HEK293 (cell line): ENCODE data around the gene TRAPPC1.
A peak's percentile ranks its signal among the peaks of the same experiment; 100 is the strongest.

Experiments used
- CTCF ChIA-PET: fragments of 350-600 bp; formaldehyde crosslinking; extraction: SDS; loops from one replicate; lab custom pipeline; 2021; ENCODE audit warnings: antibody characterized with exemption; lab: Yijun Ruan, JAX
- POLR2A ChIA-PET: fragments of 300-600 bp; formaldehyde crosslinking; extraction: SDS; loops from one replicate; lab custom pipeline; 2020; ENCODE audit warnings: antibody characterized with exemption, inconsistent platforms; lab: Yijun Ruan, JAX
- H3K27ac ChIP-seq: fragments of 200-500 bp; sonication (Bioruptor generic); 2 replicates; pipeline ENCODE4 v1.5.1; 2014; ENCODE audit warnings: low read depth, low read length, control low read depth, inconsistent platforms; ENCODE audit errors: extremely low read depth
- H3K36me3 ChIP-seq, 2 experiments: fragments of 200-500 bp in 1 of 2; sonication (Bioruptor generic) in 1 of 2; 1 replicate in 1 of 2; 2 replicates in 1 of 2; pipeline ENCODE4 v1.5.1; 2014 to 2017; ENCODE audit warnings: inconsistent platforms in 2 of 2, low read length in 2 of 2; ENCODE audit not compliant: control insufficient read depth in 2 of 2, insufficient read depth in 1 of 2
- H3K4me1 ChIP-seq: fragments of 200-500 bp; sonication (Bioruptor generic); 2 replicates; pipeline ENCODE4 v1.5.1; 2014; ENCODE audit warnings: mild to moderate bottlenecking, low read length, inconsistent platforms; ENCODE audit not compliant: control insufficient read depth, insufficient read depth
- H3K4me3 ChIP-seq: 2 replicates; pipeline ENCODE4 v1.5.1; 2011; ENCODE audit warnings: low read depth, mild to moderate bottlenecking, control low read depth, low read length, moderate library complexity
- H3K9me3 ChIP-seq: fragments of 200-500 bp; sonication (Bioruptor generic); 2 replicates; pipeline ENCODE4 v1.5.1; 2014; ENCODE audit warnings: low read depth, low read length, inconsistent platforms; ENCODE audit not compliant: control insufficient read depth, insufficient read depth
- EGR2 ChIP-seq: fragments of 450-650 bp; formaldehyde crosslinking; IDR thresholded peaks from 2 replicates; pipeline ENCODE4 v1.5.1; 2016; ENCODE audit warnings: low read depth, missing biosample characterization, missing genetic modification characterization
- KLF1 ChIP-seq: fragments of 450-650 bp; formaldehyde crosslinking; IDR thresholded peaks from 2 replicates; pipeline ENCODE4 v1.5.1; 2016; ENCODE audit warnings: missing biosample characterization, missing genetic modification characterization
- KLF8 ChIP-seq: fragments of 450-650 bp; formaldehyde crosslinking; IDR thresholded peaks from 2 replicates; pipeline ENCODE4 v1.5.1; 2016; ENCODE audit warnings: missing biosample characterization, missing genetic modification characterization
- KLF9 ChIP-seq: fragments of 450-650 bp; formaldehyde crosslinking; IDR thresholded peaks from 2 replicates; pipeline ENCODE4 v1.5.1; 2016; ENCODE audit warnings: missing biosample characterization, missing genetic modification characterization, low read depth
- REPIN1 ChIP-seq: fragments of 450-650 bp; formaldehyde crosslinking; IDR thresholded peaks from 2 replicates; pipeline ENCODE4 v1.5.1; 2017; ENCODE audit warnings: missing biosample characterization, missing genetic modification characterization, low read depth
- SP7 ChIP-seq: fragments of 450-650 bp; formaldehyde crosslinking; IDR thresholded peaks from 2 replicates; pipeline ENCODE4 v1.5.1; 2016; ENCODE audit warnings: missing biosample characterization, missing genetic modification characterization
- WT1 ChIP-seq: fragments of 450-650 bp; formaldehyde crosslinking; IDR thresholded peaks from 2 replicates; pipeline ENCODE4 v1.5.1; 2016; ENCODE audit warnings: missing biosample characterization, missing genetic modification characterization
- ZBTB17 ChIP-seq: fragments of 450-650 bp; formaldehyde crosslinking; IDR thresholded peaks from 2 replicates; pipeline ENCODE4 v1.5.1; 2016; ENCODE audit warnings: missing biosample characterization, missing genetic modification characterization
- ZFHX2 ChIP-seq: fragments of 450-650 bp; formaldehyde crosslinking; conservative IDR thresholded peaks from 2 replicates; pipeline ENCODE4 v1.5.1; 2016; ENCODE audit warnings: missing biosample characterization, missing genetic modification characterization
- ZIC2 ChIP-seq: fragments of 450-650 bp; formaldehyde crosslinking; IDR thresholded peaks from 2 replicates; pipeline ENCODE4 v1.5.1; 2016; ENCODE audit warnings: missing biosample characterization, missing genetic modification characterization
- ZNF132 ChIP-seq: fragments of 450-650 bp; formaldehyde crosslinking; IDR thresholded peaks from 2 replicates; pipeline ENCODE4 v1.5.1; 2017; ENCODE audit warnings: missing biosample characterization, missing genetic modification characterization, borderline replicate concordance
- ZNF341 ChIP-seq: fragments of 450-650 bp; formaldehyde crosslinking; IDR thresholded peaks from 2 replicates; pipeline ENCODE4; 2016; ENCODE audit warnings: low read depth, missing biosample characterization, missing genetic modification characterization
- ZNF366 ChIP-seq: fragments of 450-650 bp; formaldehyde crosslinking; conservative IDR thresholded peaks from 2 replicates; pipeline ENCODE4 v1.5.1; 2016; ENCODE audit warnings: missing biosample characterization, missing genetic modification characterization
- ZNF37A ChIP-seq: fragments of 450-650 bp; IDR thresholded peaks from 2 replicates; pipeline ENCODE4 v1.5.1; 2018; ENCODE audit warnings: missing biosample characterization, missing genetic modification characterization
- ZNF416 ChIP-seq: fragments of 450-650 bp; formaldehyde crosslinking; IDR thresholded peaks from 2 replicates; pipeline ENCODE4 v1.5.1; 2016; ENCODE audit warnings: missing biosample characterization, missing genetic modification characterization
- ZNF629 ChIP-seq: fragments of 450-650 bp; formaldehyde crosslinking; IDR thresholded peaks from 2 replicates; pipeline ENCODE4 v1.5.1; 2017; ENCODE audit warnings: missing biosample characterization, missing genetic modification characterization
- TF ChIP-seq, protein P1 (sequence below): fragments of 450-650 bp; formaldehyde crosslinking; IDR thresholded peaks from 2 replicates; pipeline ENCODE4 v1.5.1; 2017; ENCODE audit warnings: missing biosample characterization, missing genetic modification characterization
- TF ChIP-seq, protein P2 (sequence below): fragments of 450-650 bp; formaldehyde crosslinking; IDR thresholded peaks from 2 replicates; pipeline ENCODE4 v1.5.1; 2016; ENCODE audit warnings: missing biosample characterization, missing genetic modification characterization
- TF ChIP-seq, protein P3 (sequence below): fragments of 450-650 bp; formaldehyde crosslinking; IDR thresholded peaks from 2 replicates; pipeline ENCODE4 v1.5.1; 2017; ENCODE audit warnings: missing biosample characterization, missing genetic modification characterization
- TF ChIP-seq, protein P4 (sequence below): fragments of 450-650 bp; formaldehyde crosslinking; IDR thresholded peaks from 2 replicates; pipeline ENCODE4 v1.5.1; 2016; ENCODE audit warnings: missing biosample characterization, missing genetic modification characterization
- TF ChIP-seq, protein P5 (sequence below): fragments of 450-650 bp; formaldehyde crosslinking; IDR thresholded peaks from 2 replicates; pipeline ENCODE4 v1.5.1; 2016; ENCODE audit warnings: missing biosample characterization, missing genetic modification characterization
- TF ChIP-seq, protein P6 (sequence below): fragments of 450-650 bp; formaldehyde crosslinking; IDR thresholded peaks from 2 replicates; pipeline ENCODE4 v1.5.1; 2016; ENCODE audit warnings: missing biosample characterization, missing genetic modification characterization

The TRAPPC1 gene

DNA sequence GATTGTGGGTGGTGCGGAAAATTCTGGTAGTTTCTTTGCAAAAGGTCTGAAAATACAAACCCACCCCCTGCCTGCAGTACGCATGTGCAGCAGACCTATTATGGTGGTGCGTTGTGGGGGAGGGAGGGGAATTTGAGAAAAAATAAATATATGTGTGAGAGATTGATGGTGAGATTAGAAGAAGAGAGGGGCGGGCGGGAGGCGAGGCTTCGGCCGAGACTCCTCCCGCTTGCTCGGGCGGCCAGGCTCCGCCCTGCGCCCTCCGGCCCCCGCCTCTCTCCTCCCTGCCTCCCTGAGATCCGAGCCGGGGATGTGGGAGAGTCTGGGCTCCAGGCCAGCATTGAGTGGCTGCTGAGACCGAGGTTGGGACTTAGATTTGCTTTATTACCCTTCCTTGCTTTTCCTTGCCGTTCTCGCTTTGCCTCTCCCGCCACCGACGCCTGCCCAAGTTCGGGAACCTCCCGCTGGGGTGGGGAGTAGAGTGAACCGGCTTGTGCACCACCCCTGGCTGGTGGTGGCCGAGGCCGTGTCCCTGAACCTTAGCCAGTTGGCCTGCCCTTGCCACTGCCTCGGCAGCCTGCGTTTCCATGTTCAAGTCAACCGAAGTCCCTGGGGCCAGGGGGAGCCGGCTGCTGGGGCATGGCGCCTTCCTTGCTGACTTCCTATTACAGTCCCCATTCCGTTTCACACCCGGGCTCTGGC, 44.1 kb downstream of the TRAPPC1 start:
- CTCF ChIA-PET, result interaction anchor here (1.2 to 2.4 kb wide), 2 partner anchors 10 to 144 kb away, joined by 4 to 8 read pairs; no protein-coding TSS in a partner anchor
- TF ChIP-seq ZNF416 (no peak), EGR2 (tag by site-specific recombination) (peak; percentile 77), ZFHX2 (peak; percentile 80), REPIN1 (tag by site-specific recombination) (peak; percentile 41; the same call in 1 of the 2 replicates), KLF8 (tag by site-specific recombination) (peak; percentile 75), WT1 (tag by site-specific recombination) (peak; percentile 95), ZNF366 (peak; percentile 95), KLF1 (peak; percentile 61; the same call in 1 of the 2 replicates), ZNF37A (tag by site-specific recombination) (no peak), SP7 (tag by site-specific recombination) (peak; percentile 81), ZNF341 (peak; percentile 100), KLF9 (tag by site-specific recombination) (peak; percentile 49), ZBTB17 (tag by site-specific recombination) (peak; percentile 91), ZIC2 (tag by site-specific recombination) (peak; percentile 68), ZNF629 (peak; percentile 54), ZNF132 (tag by site-specific recombination) (no peak)
- TF ChIP-seq, protein P1, sequence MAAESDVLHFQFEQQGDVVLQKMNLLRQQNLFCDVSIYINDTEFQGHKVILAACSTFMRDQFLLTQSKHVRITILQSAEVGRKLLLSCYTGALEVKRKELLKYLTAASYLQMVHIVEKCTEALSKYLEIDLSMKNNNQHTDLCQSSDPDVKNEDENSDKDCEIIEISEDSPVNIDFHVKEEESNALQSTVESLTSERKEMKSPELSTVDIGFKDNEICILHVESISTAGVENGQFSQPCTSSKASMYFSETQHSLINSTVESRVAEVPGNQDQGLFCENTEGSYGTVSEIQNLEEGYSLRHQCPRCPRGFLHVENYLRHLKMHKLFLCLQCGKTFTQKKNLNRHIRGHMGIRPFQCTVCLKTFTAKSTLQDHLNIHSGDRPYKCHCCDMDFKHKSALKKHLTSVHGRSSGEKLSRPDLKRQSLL (tag by site-specific recombination), result peak; percentile 97
- TF ChIP-seq, protein P2, sequence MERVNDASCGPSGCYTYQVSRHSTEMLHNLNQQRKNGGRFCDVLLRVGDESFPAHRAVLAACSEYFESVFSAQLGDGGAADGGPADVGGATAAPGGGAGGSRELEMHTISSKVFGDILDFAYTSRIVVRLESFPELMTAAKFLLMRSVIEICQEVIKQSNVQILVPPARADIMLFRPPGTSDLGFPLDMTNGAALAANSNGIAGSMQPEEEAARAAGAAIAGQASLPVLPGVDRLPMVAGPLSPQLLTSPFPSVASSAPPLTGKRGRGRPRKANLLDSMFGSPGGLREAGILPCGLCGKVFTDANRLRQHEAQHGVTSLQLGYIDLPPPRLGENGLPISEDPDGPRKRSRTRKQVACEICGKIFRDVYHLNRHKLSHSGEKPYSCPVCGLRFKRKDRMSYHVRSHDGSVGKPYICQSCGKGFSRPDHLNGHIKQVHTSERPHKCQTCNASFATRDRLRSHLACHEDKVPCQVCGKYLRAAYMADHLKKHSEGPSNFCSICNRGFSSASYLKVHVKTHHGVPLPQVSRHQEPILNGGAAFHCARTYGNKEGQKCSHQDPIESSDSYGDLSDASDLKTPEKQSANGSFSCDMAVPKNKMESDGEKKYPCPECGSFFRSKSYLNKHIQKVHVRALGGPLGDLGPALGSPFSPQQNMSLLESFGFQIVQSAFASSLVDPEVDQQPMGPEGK (tag by site-specific recombination), result peak; percentile 96
- TF ChIP-seq, protein P3, sequence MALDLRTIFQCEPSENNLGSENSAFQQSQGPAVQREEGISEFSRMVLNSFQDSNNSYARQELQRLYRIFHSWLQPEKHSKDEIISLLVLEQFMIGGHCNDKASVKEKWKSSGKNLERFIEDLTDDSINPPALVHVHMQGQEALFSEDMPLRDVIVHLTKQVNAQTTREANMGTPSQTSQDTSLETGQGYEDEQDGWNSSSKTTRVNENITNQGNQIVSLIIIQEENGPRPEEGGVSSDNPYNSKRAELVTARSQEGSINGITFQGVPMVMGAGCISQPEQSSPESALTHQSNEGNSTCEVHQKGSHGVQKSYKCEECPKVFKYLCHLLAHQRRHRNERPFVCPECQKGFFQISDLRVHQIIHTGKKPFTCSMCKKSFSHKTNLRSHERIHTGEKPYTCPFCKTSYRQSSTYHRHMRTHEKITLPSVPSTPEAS, result peak; percentile 85
- TF ChIP-seq, protein P4, sequence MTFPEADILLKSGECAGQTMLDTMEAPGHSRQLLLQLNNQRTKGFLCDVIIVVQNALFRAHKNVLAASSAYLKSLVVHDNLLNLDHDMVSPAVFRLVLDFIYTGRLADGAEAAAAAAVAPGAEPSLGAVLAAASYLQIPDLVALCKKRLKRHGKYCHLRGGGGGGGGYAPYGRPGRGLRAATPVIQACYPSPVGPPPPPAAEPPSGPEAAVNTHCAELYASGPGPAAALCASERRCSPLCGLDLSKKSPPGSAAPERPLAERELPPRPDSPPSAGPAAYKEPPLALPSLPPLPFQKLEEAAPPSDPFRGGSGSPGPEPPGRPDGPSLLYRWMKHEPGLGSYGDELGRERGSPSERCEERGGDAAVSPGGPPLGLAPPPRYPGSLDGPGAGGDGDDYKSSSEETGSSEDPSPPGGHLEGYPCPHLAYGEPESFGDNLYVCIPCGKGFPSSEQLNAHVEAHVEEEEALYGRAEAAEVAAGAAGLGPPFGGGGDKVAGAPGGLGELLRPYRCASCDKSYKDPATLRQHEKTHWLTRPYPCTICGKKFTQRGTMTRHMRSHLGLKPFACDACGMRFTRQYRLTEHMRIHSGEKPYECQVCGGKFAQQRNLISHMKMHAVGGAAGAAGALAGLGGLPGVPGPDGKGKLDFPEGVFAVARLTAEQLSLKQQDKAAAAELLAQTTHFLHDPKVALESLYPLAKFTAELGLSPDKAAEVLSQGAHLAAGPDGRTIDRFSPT, result peak; percentile 56
- TF ChIP-seq, protein P5, sequence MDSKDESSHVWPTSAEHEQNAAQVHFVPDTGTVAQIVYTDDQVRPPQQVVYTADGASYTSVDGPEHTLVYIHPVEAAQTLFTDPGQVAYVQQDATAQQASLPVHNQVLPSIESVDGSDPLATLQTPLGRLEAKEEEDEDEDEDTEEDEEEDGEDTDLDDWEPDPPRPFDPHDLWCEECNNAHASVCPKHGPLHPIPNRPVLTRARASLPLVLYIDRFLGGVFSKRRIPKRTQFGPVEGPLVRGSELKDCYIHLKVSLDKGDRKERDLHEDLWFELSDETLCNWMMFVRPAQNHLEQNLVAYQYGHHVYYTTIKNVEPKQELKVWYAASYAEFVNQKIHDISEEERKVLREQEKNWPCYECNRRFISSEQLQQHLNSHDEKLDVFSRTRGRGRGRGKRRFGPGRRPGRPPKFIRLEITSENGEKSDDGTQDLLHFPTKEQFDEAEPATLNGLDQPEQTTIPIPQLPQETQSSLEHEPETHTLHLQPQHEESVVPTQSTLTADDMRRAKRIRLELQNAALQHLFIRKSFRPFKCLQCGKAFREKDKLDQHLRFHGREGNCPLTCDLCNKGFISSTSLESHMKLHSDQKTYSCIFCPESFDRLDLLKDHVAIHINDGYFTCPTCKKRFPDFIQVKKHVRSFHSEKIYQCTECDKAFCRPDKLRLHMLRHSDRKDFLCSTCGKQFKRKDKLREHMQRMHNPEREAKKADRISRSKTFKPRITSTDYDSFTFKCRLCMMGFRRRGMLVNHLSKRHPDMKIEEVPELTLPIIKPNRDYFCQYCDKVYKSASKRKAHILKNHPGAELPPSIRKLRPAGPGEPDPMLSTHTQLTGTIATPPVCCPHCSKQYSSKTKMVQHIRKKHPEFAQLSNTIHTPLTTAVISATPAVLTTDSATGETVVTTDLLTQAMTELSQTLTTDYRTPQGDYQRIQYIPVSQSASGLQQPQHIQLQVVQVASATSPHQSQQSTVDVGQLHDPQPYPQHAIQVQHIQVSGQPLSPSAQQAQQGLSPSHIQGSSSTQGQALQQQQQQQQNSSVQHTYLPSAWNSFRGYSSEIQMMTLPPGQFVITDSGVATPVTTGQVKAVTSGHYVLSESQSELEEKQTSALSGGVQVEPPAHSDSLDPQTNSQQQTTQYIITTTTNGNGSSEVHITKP (tag by site-specific recombination), result peak; percentile 96
- TF ChIP-seq, protein P6, sequence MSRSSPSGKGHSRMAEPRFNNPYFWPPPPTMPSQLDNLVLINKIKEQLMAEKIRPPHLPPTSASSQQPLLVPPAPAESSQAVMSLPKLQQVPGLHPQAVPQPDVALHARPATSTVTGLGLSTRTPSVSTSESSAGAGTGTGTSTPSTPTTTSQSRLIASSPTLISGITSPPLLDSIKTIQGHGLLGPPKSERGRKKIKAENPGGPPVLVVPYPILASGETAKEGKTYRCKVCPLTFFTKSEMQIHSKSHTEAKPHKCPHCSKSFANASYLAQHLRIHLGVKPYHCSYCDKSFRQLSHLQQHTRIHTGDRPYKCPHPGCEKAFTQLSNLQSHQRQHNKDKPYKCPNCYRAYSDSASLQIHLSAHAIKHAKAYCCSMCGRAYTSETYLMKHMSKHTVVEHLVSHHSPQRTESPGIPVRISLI (tag by site-specific recombination), result no peak

More for the DNA sequence above, 44.1 kb downstream of the TRAPPC1 start:
- Histone ChIP-seq H3K4me3 (peak overlapping the region; percentile 55), H3K27ac (peak overlapping the region; percentile 100), H3K36me3 (peaks cover 22 to 33% of the 10 kb centered on the region in 2 experiments), H3K9me3 (no peaks in the 10 kb centered on the region), H3K4me1 (peaks cover 30% of the 10 kb centered on the region)
- POLR2A ChIA-PET, result interaction anchor here (1.2 to 1.6 kb wide), 2 partner anchors 31 to 44 kb away, joined by 4 to 8 read pairs; partner anchors contain the start of genes CNTROB, NAA38 and TRAPPC1
